ENCODE results near the gene ETF1.

DNA sequence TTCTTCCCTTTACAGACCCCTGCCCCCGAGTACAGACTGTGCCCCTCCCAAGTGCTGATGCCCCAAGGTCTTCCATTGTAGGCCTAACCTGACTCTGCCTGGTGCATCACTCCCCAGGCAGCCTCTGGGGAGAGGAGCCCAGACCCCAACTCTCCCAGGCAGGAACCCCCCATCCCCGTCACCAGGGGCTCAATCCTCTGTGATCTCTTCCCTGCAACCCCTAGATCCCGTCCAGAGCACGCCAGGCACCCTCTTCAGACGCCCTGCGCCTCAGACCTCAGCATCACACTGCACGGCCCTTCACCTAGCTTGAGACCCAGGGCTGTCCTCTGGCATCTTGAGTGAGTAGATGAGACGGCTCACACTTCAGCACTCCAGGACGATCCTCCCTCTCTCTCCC lies 84.2 kb downstream of the ETF1 start:
- TF ChIP-seq, protein P1, sequence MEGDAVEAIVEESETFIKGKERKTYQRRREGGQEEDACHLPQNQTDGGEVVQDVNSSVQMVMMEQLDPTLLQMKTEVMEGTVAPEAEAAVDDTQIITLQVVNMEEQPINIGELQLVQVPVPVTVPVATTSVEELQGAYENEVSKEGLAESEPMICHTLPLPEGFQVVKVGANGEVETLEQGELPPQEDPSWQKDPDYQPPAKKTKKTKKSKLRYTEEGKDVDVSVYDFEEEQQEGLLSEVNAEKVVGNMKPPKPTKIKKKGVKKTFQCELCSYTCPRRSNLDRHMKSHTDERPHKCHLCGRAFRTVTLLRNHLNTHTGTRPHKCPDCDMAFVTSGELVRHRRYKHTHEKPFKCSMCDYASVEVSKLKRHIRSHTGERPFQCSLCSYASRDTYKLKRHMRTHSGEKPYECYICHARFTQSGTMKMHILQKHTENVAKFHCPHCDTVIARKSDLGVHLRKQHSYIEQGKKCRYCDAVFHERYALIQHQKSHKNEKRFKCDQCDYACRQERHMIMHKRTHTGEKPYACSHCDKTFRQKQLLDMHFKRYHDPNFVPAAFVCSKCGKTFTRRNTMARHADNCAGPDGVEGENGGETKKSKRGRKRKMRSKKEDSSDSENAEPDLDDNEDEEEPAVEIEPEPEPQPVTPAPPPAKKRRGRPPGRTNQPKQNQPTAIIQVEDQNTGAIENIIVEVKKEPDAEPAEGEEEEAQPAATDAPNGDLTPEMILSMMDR (IDR thresholded peaks at IDR 0.05) = no peak
- no peak for TF ChIP-seq POLR2A (IDR thresholded peaks at IDR 0.05)
